BLaER1 (cell line): ENCODE data around the gene C1orf210.

Source experiments
- H3K27ac ChIP-seq: shearing (Covaris generic); formaldehyde crosslinking; 2 replicates; pipeline ENCODE4 v1.8.1; 2022
- H3K27me3 ChIP-seq: shearing (Covaris generic); formaldehyde crosslinking; 2 replicates; pipeline ENCODE4 v1.8.1; 2022
- H3K36me3 ChIP-seq: shearing (Covaris generic); formaldehyde crosslinking; 2 replicates; pipeline ENCODE4 v1.8.1; 2022
- H3K4me1 ChIP-seq: shearing (Covaris generic); formaldehyde crosslinking; 2 replicates; pipeline ENCODE4 v1.8.1; 2022
- H3K4me2 ChIP-seq: shearing (Covaris generic); formaldehyde crosslinking; 2 replicates; pipeline ENCODE4 v1.8.1; 2022
- H3K4me3 ChIP-seq: shearing (Covaris generic); formaldehyde crosslinking; 2 replicates; pipeline ENCODE4 v1.8.1; 2022
- H3K9ac ChIP-seq: shearing (Covaris generic); formaldehyde crosslinking; 2 replicates; pipeline ENCODE4 v1.8.1; 2022
- H3K9me3 ChIP-seq: shearing (Covaris generic); formaldehyde crosslinking; 2 replicates; pipeline ENCODE4 v1.8.1; 2022
- H4K20me1 ChIP-seq: shearing (Covaris generic); formaldehyde crosslinking; 2 replicates; pipeline ENCODE4 v1.8.1; 2022
- Cebpa-rat ChIP-seq: shearing (Covaris generic); IDR thresholded peaks from 2 replicates; pipeline ENCODE4 v1.8.1; 2022

Gene C1orf210

GRCh38 chr1:43296207-43296606 lies 10.8 kb upstream of the C1orf210 start:
- no peaks in the 10 kb centered on the region for H3K9me3 ChIP-seq
- no peaks in the 10 kb centered on the region for H4K20me1 ChIP-seq
- H3K36me3 ChIP-seq = no peaks in the 10 kb centered on the region
- no peak overlapping the region for H3K4me3 ChIP-seq
- no peaks in the 10 kb centered on the region for H3K27me3 ChIP-seq
- no peak overlapping the region for H3K27ac ChIP-seq
- H3K9ac ChIP-seq = no peak overlapping the region
- H3K4me2 ChIP-seq = no peak overlapping the region
- TF ChIP-seq Cebpa-rat = no peak
- H3K4me1 ChIP-seq = peaks cover 38% of the 10 kb centered on the region

- H3K36me3 ChIP-seq = no peaks in the 10 kb centered on the region
- no peak overlapping the region for H3K27ac ChIP-seq
- H3K4me1 ChIP-seq = peaks cover 23% of the 10 kb centered on the region
- no peak for TF ChIP-seq Cebpa-rat
- no peak overlapping the region for H3K9ac ChIP-seq
- H3K4me2 ChIP-seq = no peak overlapping the region
- no peaks in the 10 kb centered on the region for H4K20me1 ChIP-seq
- H3K27me3 ChIP-seq = no peaks in the 10 kb centered on the region
- H3K4me3 ChIP-seq = no peak overlapping the region
- no peaks in the 10 kb centered on the region for H3K9me3 ChIP-seq
These were observed 9.4 kb upstream of the C1orf210 start for GRCh38 chr1:43294761-43295160.

- no peaks in the 10 kb centered on the region for H3K27me3 ChIP-seq
- H3K4me3 ChIP-seq = no peak overlapping the region
- H3K4me1 ChIP-seq = peaks cover 19% of the 10 kb centered on the region
- H4K20me1 ChIP-seq = no peaks in the 10 kb centered on the region
- no peak overlapping the region for H3K9ac ChIP-seq
- H3K9me3 ChIP-seq = no peaks in the 10 kb centered on the region
- no peak overlapping the region for H3K4me2 ChIP-seq
- H3K36me3 ChIP-seq = no peaks in the 10 kb centered on the region
- no peak for TF ChIP-seq Cebpa-rat
- no peak overlapping the region for H3K27ac ChIP-seq
These were observed 8.7 kb upstream of the C1orf210 start for GRCh38 chr1:43293896-43294760.

GRCh38 chr1:43293176-43293575 lies 7.8 kb upstream of the C1orf210 start:
- Histone ChIP-seq H3K36me3 (no peaks in the 10 kb centered on the region), H4K20me1 (no peaks in the 10 kb centered on the region), H3K4me3 (no peak overlapping the region), H3K9ac (no peak overlapping the region), H3K27me3 (no peaks in the 10 kb centered on the region), H3K4me2 (peak overlapping the region; percentile 19; the same call in 1 of the 2 replicates), H3K27ac (no peak overlapping the region), H3K4me1 (peaks cover 19% of the 10 kb centered on the region), H3K9me3 (no peaks in the 10 kb centered on the region)
- TF ChIP-seq Cebpa-rat = no peak

GRCh38 chr1:43292679-43293078 lies 7.3 kb upstream of the C1orf210 start:
- H3K9ac ChIP-seq = no peak overlapping the region

GRCh38 chr1:43292216-43292615 lies 6.8 kb upstream of the C1orf210 start:
- Histone ChIP-seq H3K4me1 (peaks cover 19% of the 10 kb centered on the region), H3K27me3 (no peaks in the 10 kb centered on the region), H3K4me2 (no peak overlapping the region), H4K20me1 (no peaks in the 10 kb centered on the region), H3K9ac (no peak overlapping the region), H3K4me3 (no peak overlapping the region), H3K27ac (no peak overlapping the region), H3K36me3 (no peaks in the 10 kb centered on the region), H3K9me3 (no peaks in the 10 kb centered on the region)
- TF ChIP-seq Cebpa-rat = no peak

More at GRCh38 chr1:43292679-43293078, 7.3 kb upstream of the C1orf210 start:
- Histone ChIP-seq H4K20me1 (no peaks in the 10 kb centered on the region), H3K27me3 (no peaks in the 10 kb centered on the region), H3K4me3 (no peak overlapping the region), H3K27ac (no peak overlapping the region), H3K9me3 (no peaks in the 10 kb centered on the region), H3K4me2 (peak overlapping the region; percentile 19; the same call in 1 of the 2 replicates), H3K36me3 (no peaks in the 10 kb centered on the region), H3K4me1 (peaks cover 19% of the 10 kb centered on the region)
- no peak for TF ChIP-seq Cebpa-rat

- Histone ChIP-seq H3K27me3 (no peaks in the 10 kb centered on the region), H3K9ac (no peak overlapping the region), H3K9me3 (no peaks in the 10 kb centered on the region), H3K36me3 (no peaks in the 10 kb centered on the region), H3K27ac (no peak overlapping the region), H3K4me3 (no peak overlapping the region), H3K4me2 (no peak overlapping the region), H3K4me1 (peaks cover 13% of the 10 kb centered on the region; the same call in 1 of the 2 replicates), H4K20me1 (no peaks in the 10 kb centered on the region)
- no peak for TF ChIP-seq Cebpa-rat
These were observed 3.7 kb upstream of the C1orf210 start for GRCh38 chr1:43288785-43289706.

- H3K27me3 ChIP-seq = no peaks in the 10 kb centered on the region
- no peak overlapping the region for H3K27ac ChIP-seq
- no peak for TF ChIP-seq Cebpa-rat
- no peak overlapping the region for H3K4me3 ChIP-seq
- no peaks in the 10 kb centered on the region for H3K9me3 ChIP-seq
- H3K36me3 ChIP-seq = no peaks in the 10 kb centered on the region
- H3K4me1 ChIP-seq = peaks cover 13% of the 10 kb centered on the region; the same call in 1 of the 2 replicates
- no peak overlapping the region for H3K9ac ChIP-seq
- H4K20me1 ChIP-seq = no peaks in the 10 kb centered on the region
- no peak overlapping the region for H3K4me2 ChIP-seq
These were observed 2.8 kb upstream of the C1orf210 start for GRCh38 chr1:43288058-43288784.

GRCh38 chr1:43286533-43286932 lies 1.2 kb upstream of the C1orf210 start:
- H3K36me3 ChIP-seq = no peaks in the 10 kb centered on the region
- H3K9ac ChIP-seq = no peak overlapping the region
- H3K4me3 ChIP-seq = no peak overlapping the region
- H3K4me1 ChIP-seq = peaks cover 8% of the 10 kb centered on the region; the same call in 1 of the 2 replicates
- no peak overlapping the region for H3K27ac ChIP-seq
- H3K27me3 ChIP-seq = no peaks in the 10 kb centered on the region
- H3K4me2 ChIP-seq = no peak overlapping the region
- H3K9me3 ChIP-seq = no peaks in the 10 kb centered on the region
- TF ChIP-seq Cebpa-rat = peak; percentile 21; the same call in 1 of the 2 replicates
- H4K20me1 ChIP-seq = no peaks in the 10 kb centered on the region
